ENCODE data around the gene FAM217B.

FAM217B gene

GRCh38 chr20:59958626-59959025 is 18.4 kb downstream of the FAM217B start:
- no peak overlapping the region for H3K27ac ChIP-seq (ENCODE audit: low read depth, low read length)
- no peaks in the 10 kb centered on the region for H3K27me3 ChIP-seq (ENCODE audit: control insufficient read depth, insufficient read depth, low read length)
- no peaks in the 10 kb centered on the region for H3K4me1 ChIP-seq (ENCODE audit: control insufficient read depth, insufficient read depth, low read length)
- H3K36me3 ChIP-seq (ENCODE audit: control insufficient read depth, insufficient read depth, low read length), result no peaks in the 10 kb centered on the region
- H3K9ac ChIP-seq (ENCODE audit: low read length), result no peak overlapping the region
- H3K4me3 ChIP-seq (ENCODE audit: low read length), result no peak overlapping the region

DNA sequence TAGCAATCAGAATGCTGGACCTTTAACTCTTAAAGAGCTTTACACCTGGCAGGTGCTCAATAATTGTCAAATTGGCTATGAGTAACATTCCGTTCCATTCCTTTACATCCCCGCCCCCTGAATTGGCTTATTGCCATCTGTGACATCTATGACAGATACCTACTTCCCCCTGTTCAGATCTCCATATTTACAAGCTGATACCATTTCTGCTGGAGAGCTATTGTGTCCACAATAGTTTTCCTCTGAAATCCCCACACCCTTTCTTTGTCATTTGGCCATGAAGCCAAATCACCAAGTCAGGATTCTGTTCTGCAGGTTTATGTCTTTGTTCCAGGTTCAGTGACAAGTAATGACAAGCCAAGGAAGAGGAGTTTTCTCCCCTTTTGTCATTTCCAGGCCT is 21.2 kb downstream of the FAM217B start:
- Histone ChIP-seq H3K36me3 (ENCODE audit: control insufficient read depth, insufficient read depth, low read length) (no peaks in the 10 kb centered on the region), H3K27me3 (ENCODE audit: control insufficient read depth, insufficient read depth, low read length) (no peaks in the 10 kb centered on the region), H3K9ac (ENCODE audit: low read length) (no peak overlapping the region), H3K27ac (ENCODE audit: low read depth, low read length) (no peak overlapping the region), H3K4me3 (ENCODE audit: low read length) (no peak overlapping the region), H3K4me1 (ENCODE audit: control insufficient read depth, insufficient read depth, low read length) (no peaks in the 10 kb centered on the region)

- Histone ChIP-seq H3K9ac (ENCODE audit: low read length) (no peak overlapping the region), H3K27ac (ENCODE audit: low read depth, low read length) (no peak overlapping the region), H3K27me3 (ENCODE audit: control insufficient read depth, insufficient read depth, low read length) (no peaks in the 10 kb centered on the region), H3K36me3 (ENCODE audit: control insufficient read depth, insufficient read depth, low read length) (no peaks in the 10 kb centered on the region), H3K4me3 (ENCODE audit: low read length) (no peak overlapping the region), H3K4me1 (ENCODE audit: control insufficient read depth, insufficient read depth, low read length) (no peaks in the 10 kb centered on the region)
These were observed 22.0 kb downstream of the FAM217B start for GRCh38 chr20:59962155-59962554.

DNA sequence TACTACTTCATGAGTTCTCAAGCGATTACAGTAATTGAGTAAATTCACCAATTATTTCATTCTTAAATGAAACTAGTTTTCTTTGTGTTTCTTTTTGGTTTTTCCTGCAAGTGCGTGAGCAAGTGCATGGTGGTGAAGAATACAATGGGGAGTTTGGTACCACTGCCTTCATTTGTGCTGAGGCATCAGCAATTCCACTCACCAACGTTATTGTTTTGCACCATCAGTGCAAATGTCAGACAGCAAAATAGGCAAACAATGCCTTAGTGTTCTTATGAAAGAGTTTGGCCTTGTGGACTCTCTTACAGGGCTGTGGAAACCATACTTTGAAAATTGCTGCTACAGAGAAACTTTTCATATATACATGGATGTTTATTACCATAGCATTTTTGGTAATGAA is 26.2 kb downstream of the FAM217B start:
- H3K27ac ChIP-seq (ENCODE audit: low read depth, low read length), result no peak overlapping the region
- no peak overlapping the region for H3K9ac ChIP-seq (ENCODE audit: low read length)
- H3K4me1 ChIP-seq (ENCODE audit: control insufficient read depth, insufficient read depth, low read length), result no peaks in the 10 kb centered on the region
- no peaks in the 10 kb centered on the region for H3K27me3 ChIP-seq (ENCODE audit: control insufficient read depth, insufficient read depth, low read length)
- H3K36me3 ChIP-seq (ENCODE audit: control insufficient read depth, insufficient read depth, low read length), result no peaks in the 10 kb centered on the region
- H3K4me3 ChIP-seq (ENCODE audit: low read length), result no peak overlapping the region

- Histone ChIP-seq H3K27me3 (ENCODE audit: control insufficient read depth, insufficient read depth, low read length) (no peaks in the 10 kb centered on the region), H3K27ac (ENCODE audit: low read depth, low read length) (no peak overlapping the region), H3K4me3 (ENCODE audit: low read length) (no peak overlapping the region), H3K36me3 (ENCODE audit: control insufficient read depth, insufficient read depth, low read length) (no peaks in the 10 kb centered on the region), H3K9ac (ENCODE audit: low read length) (no peak overlapping the region), H3K4me1 (ENCODE audit: control insufficient read depth, insufficient read depth, low read length) (peaks cover 5% of the 10 kb centered on the region)
These were observed 31.2 kb downstream of the FAM217B start for GRCh38 chr20:59971428-59971827.

DNA sequence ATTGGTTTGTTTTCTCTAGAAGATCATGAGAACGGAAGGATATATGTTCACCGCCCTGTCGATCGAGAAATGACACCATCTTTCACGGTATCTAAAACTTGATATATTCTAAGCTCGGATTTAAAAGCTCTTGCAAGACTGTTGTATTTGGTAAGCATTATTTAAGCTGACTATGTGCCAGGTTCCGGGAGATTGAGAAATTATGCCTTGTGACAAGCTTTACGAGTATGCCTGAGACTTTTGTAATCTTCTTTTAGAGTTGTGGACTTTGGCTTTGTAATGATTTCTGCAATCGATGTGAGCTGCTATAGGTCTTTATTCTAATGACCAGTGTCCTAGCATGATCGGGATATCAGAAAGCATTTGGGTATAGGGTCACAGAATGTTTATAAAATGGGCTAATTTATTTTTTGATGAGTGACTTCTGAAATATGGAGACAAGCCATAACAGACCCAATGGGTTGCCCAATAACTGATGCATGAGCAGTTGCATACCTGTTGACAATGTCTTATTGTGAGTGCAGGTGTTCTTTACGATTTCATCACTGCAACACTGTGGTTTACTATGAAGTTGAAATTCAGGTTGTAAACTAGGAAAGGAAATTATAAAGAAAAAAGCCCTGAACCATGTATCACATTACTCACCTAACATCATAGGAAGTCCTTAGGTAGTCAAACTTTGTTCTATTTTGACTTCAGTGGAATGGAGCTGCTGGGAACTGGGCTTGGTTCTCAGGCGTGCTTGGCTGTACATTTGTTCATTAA is 32.0 kb downstream of the FAM217B start:
- Histone ChIP-seq H3K4me1 (ENCODE audit: control insufficient read depth, insufficient read depth, low read length) (peaks cover 6% of the 10 kb centered on the region), H3K27me3 (ENCODE audit: control insufficient read depth, insufficient read depth, low read length) (no peaks in the 10 kb centered on the region), H3K9ac (ENCODE audit: low read length) (no peak overlapping the region), H3K36me3 (ENCODE audit: control insufficient read depth, insufficient read depth, low read length) (no peaks in the 10 kb centered on the region), H3K27ac (ENCODE audit: low read depth, low read length) (no peak overlapping the region), H3K4me3 (ENCODE audit: low read length) (no peak overlapping the region)

- Histone ChIP-seq H3K27me3 (ENCODE audit: control insufficient read depth, insufficient read depth, low read length) (no peaks in the 10 kb centered on the region), H3K9ac (ENCODE audit: low read length) (no peak overlapping the region), H3K4me1 (ENCODE audit: control insufficient read depth, insufficient read depth, low read length) (peaks cover 6% of the 10 kb centered on the region), H3K27ac (ENCODE audit: low read depth, low read length) (no peak overlapping the region), H3K4me3 (ENCODE audit: low read length) (no peak overlapping the region), H3K36me3 (ENCODE audit: control insufficient read depth, insufficient read depth, low read length) (no peaks in the 10 kb centered on the region)
These were observed 36.1 kb downstream of the FAM217B start for GRCh38 chr20:59976156-59976782.

GRCh38 chr20:59977086-59977485 is 36.9 kb downstream of the FAM217B start:
- H3K27ac ChIP-seq (ENCODE audit: low read depth, low read length), result no peak overlapping the region
- H3K4me3 ChIP-seq (ENCODE audit: low read length), result no peak overlapping the region
- H3K27me3 ChIP-seq (ENCODE audit: control insufficient read depth, insufficient read depth, low read length), result no peaks in the 10 kb centered on the region
- no peak overlapping the region for H3K9ac ChIP-seq (ENCODE audit: low read length)
- H3K4me1 ChIP-seq (ENCODE audit: control insufficient read depth, insufficient read depth, low read length), result peaks cover 6% of the 10 kb centered on the region
- no peaks in the 10 kb centered on the region for H3K36me3 ChIP-seq (ENCODE audit: control insufficient read depth, insufficient read depth, low read length)

DNA sequence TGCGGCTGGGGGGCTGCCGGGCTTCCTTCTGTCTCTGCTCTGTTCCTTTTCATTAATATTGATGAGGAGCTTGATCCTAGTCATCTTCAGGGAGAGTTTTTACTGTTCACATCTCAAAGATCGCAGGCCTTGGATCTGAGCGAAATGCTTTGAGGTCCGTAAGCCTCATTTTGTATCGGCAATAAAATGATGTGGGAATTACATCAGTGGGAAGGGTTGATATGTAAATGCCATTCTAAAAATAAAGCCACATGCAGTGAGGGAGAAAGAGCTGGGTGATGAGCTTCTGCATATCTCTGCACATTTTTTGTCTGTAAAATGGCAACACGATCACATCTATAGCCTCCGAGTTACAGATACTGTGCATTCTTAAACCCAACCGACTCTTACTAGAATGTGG is 42.9 kb downstream of the FAM217B start:
- no peaks in the 10 kb centered on the region for H3K4me1 ChIP-seq (ENCODE audit: control insufficient read depth, insufficient read depth, low read length)
- H3K27ac ChIP-seq (ENCODE audit: low read depth, low read length), result no peak overlapping the region
- H3K9ac ChIP-seq (ENCODE audit: low read length), result no peak overlapping the region
- H3K36me3 ChIP-seq (ENCODE audit: control insufficient read depth, insufficient read depth, low read length), result no peaks in the 10 kb centered on the region
- no peaks in the 10 kb centered on the region for H3K27me3 ChIP-seq (ENCODE audit: control insufficient read depth, insufficient read depth, low read length)
- no peak overlapping the region for H3K4me3 ChIP-seq (ENCODE audit: low read length)

- no peak overlapping the region for H3K9ac ChIP-seq (ENCODE audit: low read length)
- H3K27ac ChIP-seq (ENCODE audit: low read depth, low read length), result no peak overlapping the region
- no peaks in the 10 kb centered on the region for H3K27me3 ChIP-seq (ENCODE audit: control insufficient read depth, insufficient read depth, low read length)
- H3K4me3 ChIP-seq (ENCODE audit: low read length), result no peak overlapping the region
- no peaks in the 10 kb centered on the region for H3K36me3 ChIP-seq (ENCODE audit: control insufficient read depth, insufficient read depth, low read length)
- H3K4me1 ChIP-seq (ENCODE audit: control insufficient read depth, insufficient read depth, low read length), result no peaks in the 10 kb centered on the region
These were observed 44.4 kb downstream of the FAM217B start for GRCh38 chr20:59984541-59984940.

GRCh38 chr20:59985164-59985563 is 45.0 kb downstream of the FAM217B start:
- no peaks in the 10 kb centered on the region for H3K4me1 ChIP-seq (ENCODE audit: control insufficient read depth, insufficient read depth, low read length)
- no peak overlapping the region for H3K4me3 ChIP-seq (ENCODE audit: low read length)
- H3K9ac ChIP-seq (ENCODE audit: low read length), result no peak overlapping the region
- no peaks in the 10 kb centered on the region for H3K36me3 ChIP-seq (ENCODE audit: control insufficient read depth, insufficient read depth, low read length)
- no peak overlapping the region for H3K27ac ChIP-seq (ENCODE audit: low read depth, low read length)
- H3K27me3 ChIP-seq (ENCODE audit: control insufficient read depth, insufficient read depth, low read length), result no peaks in the 10 kb centered on the region

DNA sequence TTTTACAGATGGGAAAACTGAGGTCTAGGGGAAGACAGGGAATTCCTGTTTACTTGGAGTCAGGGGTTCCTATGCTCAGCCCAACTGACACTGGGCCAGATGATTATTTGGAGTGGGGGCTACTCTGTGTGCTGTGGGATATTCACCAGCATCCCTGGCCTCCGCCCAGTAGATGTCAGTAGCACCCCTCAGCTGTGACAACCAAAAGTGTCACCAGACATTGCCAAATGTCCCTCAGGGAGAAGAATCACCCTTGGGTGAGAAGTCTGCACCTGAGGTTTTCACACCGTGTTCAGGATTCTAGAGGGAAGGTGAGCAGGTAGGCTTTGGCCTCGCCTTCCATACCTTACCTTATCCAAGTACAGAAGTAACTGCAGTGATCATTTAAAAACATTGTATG is 45.7 kb downstream of the FAM217B start:
- Histone ChIP-seq H3K9ac (ENCODE audit: low read length) (no peak overlapping the region), H3K27me3 (ENCODE audit: control insufficient read depth, insufficient read depth, low read length) (no peaks in the 10 kb centered on the region), H3K4me1 (ENCODE audit: control insufficient read depth, insufficient read depth, low read length) (no peaks in the 10 kb centered on the region), H3K4me3 (ENCODE audit: low read length) (no peak overlapping the region), H3K27ac (ENCODE audit: low read depth, low read length) (no peak overlapping the region), H3K36me3 (ENCODE audit: control insufficient read depth, insufficient read depth, low read length) (no peaks in the 10 kb centered on the region)

- H3K4me3 ChIP-seq (ENCODE audit: low read length), result no peak overlapping the region
- no peaks in the 10 kb centered on the region for H3K4me1 ChIP-seq (ENCODE audit: control insufficient read depth, insufficient read depth, low read length)
- H3K27ac ChIP-seq (ENCODE audit: low read depth, low read length), result no peak overlapping the region
- H3K36me3 ChIP-seq (ENCODE audit: control insufficient read depth, insufficient read depth, low read length), result no peaks in the 10 kb centered on the region
- H3K27me3 ChIP-seq (ENCODE audit: control insufficient read depth, insufficient read depth, low read length), result no peaks in the 10 kb centered on the region
- H3K9ac ChIP-seq (ENCODE audit: low read length), result no peak overlapping the region
These were observed 46.9 kb downstream of the FAM217B start for GRCh38 chr20:59987135-59987534.
